Endothelial cell of umbilical vein (primary cell): ENCODE data around the gene FLVCR2. TPM values are rescaled to one million over a fixed set of nuclear protein-coding genes. Genes with fewer than 3 reads are reported as not detected.

Experiments
- BruUV-seq: library from RNA; stranded (reverse); fragments of 400-500 nt; replicated peaks from 2 replicates; lab custom pipeline; 2021; lab: Mats Ljungman, UMichigan
- CTCF ChIA-PET: fragments of 300-600, 350-600 bp; sonication (Branson Sonifier 250); formaldehyde crosslinking; loops from one replicate; lab custom pipeline; 2021; ENCODE audit warnings: antibody characterized with exemption, inconsistent platforms; lab: Charles Lee
- POLR2A ChIA-PET: fragments of 300-600, 350-600 bp; sonication (Branson Sonifier 250); formaldehyde crosslinking; loops from one replicate; lab custom pipeline; 2021; ENCODE audit warnings: antibody characterized with exemption, inconsistent platforms; lab: Charles Lee
- DNase-seq: peaks from one replicate; pipeline ENCODE4 v3.0.0-alpha.2; 2011; ENCODE audit warnings: low read depth, low spot score
- FAIRE-seq: peaks from 2 replicates; lab custom pipeline; 2011; peaks lifted over from hg19 to GRCh38; lab: Jason Lieb, UNC
- H2AFZ ChIP-seq: 2 replicates; pipeline ENCODE4 v1.6.0; 2012; ENCODE audit warnings: low read depth, low read length, control low read depth, inconsistent platforms
- H3K27ac ChIP-seq: 2 replicates; pipeline ENCODE4 v1.5.1; 2011; ENCODE audit warnings: low read depth, mild to moderate bottlenecking, control low read depth, low read length, moderate library complexity; ENCODE audit not compliant: insufficient read depth
- H3K27me3 ChIP-seq, 2 experiments: 2 replicates each; pipeline versions ENCODE4 v1.6.0 to v1.6.1; 2011; ENCODE audit warnings: low read length in 2 of 2, mixed read lengths in 1 of 2; ENCODE audit not compliant: control insufficient read depth in 2 of 2, insufficient read depth in 2 of 2
- H3K36me3 ChIP-seq, 2 experiments: 2 replicates in 1 of 2; 3 replicates in 1 of 2; pipeline ENCODE4 v1.5.1; 2011; ENCODE audit warnings: low read length in 2 of 2, mild to moderate bottlenecking in 1 of 2, moderate library complexity in 1 of 2; ENCODE audit not compliant: control insufficient read depth in 2 of 2, insufficient read depth in 2 of 2; ENCODE audit errors: extremely low read depth in 1 of 2
- H3K4me1 ChIP-seq: 3 replicates; pipeline ENCODE4 v1.5.1; 2011; ENCODE audit warnings: mild to moderate bottlenecking, low read length; ENCODE audit not compliant: control insufficient read depth, insufficient read depth; ENCODE audit errors: extremely low read depth
- H3K4me2 ChIP-seq: 2 replicates; pipeline ENCODE4 v1.6.1; 2011; ENCODE audit warnings: low read length, control low read depth, mixed read lengths; ENCODE audit not compliant: insufficient read depth
- H3K4me3 ChIP-seq, 3 experiments: fragments of 200-600 bp in 1 of 3; sonication (generic), shearing (Covaris generic) in 1 of 3; replicated peaks in 1 of 3; 2 replicates each; pipeline ENCODE4 v1.5.1; 2011 to 2016; ENCODE audit warnings: control low read depth in 3 of 3, low read length in 3 of 3, mild to moderate bottlenecking in 2 of 3, inconsistent platforms in 1 of 3, low read depth in 1 of 3, moderate library complexity in 1 of 3; ENCODE audit not compliant: insufficient read depth in 1 of 3
- H3K79me2 ChIP-seq: 2 replicates; pipeline ENCODE4 v1.6.0; 2012; ENCODE audit warnings: low read length, inconsistent platforms; ENCODE audit not compliant: control insufficient read depth, insufficient read depth
- H3K9ac ChIP-seq: replicated peaks from 2 replicates; pipeline ENCODE3; 2011; ENCODE audit warnings: low read length, control low read depth; ENCODE audit not compliant: insufficient read depth; ENCODE audit errors: extremely low read depth
- H3K9me1 ChIP-seq: replicated peaks from 3 replicates; pipeline ENCODE4 v1.6.0; 2011; ENCODE audit warnings: mild to moderate bottlenecking, low read length; ENCODE audit not compliant: control insufficient read depth, insufficient read depth; ENCODE audit errors: extremely low read depth
- H3K9me3 ChIP-seq: replicated peaks from 2 replicates; pipeline ENCODE4 v1.5.1; 2012; ENCODE audit warnings: low read length, inconsistent platforms; ENCODE audit not compliant: control insufficient read depth, insufficient read depth
- H4K20me1 ChIP-seq: replicated peaks from 2 replicates; pipeline ENCODE3; 2011; ENCODE audit warnings: mild to moderate bottlenecking, low read length; ENCODE audit not compliant: control insufficient read depth, insufficient read depth; ENCODE audit errors: extremely low read depth
- CTCF ChIP-seq, 2 donors: IDR thresholded peaks; 1 replicate in 1 of 2; 2 replicates in 1 of 2; pipeline ENCODE4 v1.5.1; 2011; ENCODE audit warnings: low read length in 2 of 2, mild to moderate bottlenecking in 2 of 2, moderate library complexity in 2 of 2, control low read depth in 1 of 2, inconsistent platforms in 1 of 2, low read depth in 1 of 2; ENCODE audit not compliant: insufficient read depth in 1 of 2; ENCODE audit errors: extremely low read depth in 1 of 2
- EZH2 ChIP-seq: IDR thresholded peaks from 2 replicates; pipeline ENCODE4 v1.6.1; 2012; ENCODE audit warnings: borderline replicate concordance, low read depth, mild to moderate bottlenecking, moderate library complexity, low read length, inconsistent platforms; ENCODE audit not compliant: severe bottlenecking
- FOS ChIP-seq: IDR thresholded peaks from 2 replicates; pipeline ENCODE4 v1.6.1; 2011; ENCODE audit warnings: mild to moderate bottlenecking, low read length, moderate library complexity, borderline replicate concordance; ENCODE audit not compliant: insufficient read depth
- GATA2 ChIP-seq: IDR thresholded peaks from 2 replicates; pipeline ENCODE4 v1.7.0; 2011; ENCODE audit warnings: low read depth, mild to moderate bottlenecking, moderate library complexity, mixed read lengths, low read length; ENCODE audit not compliant: insufficient read length, insufficient read depth
- JUN ChIP-seq: IDR thresholded peaks from 2 replicates; pipeline ENCODE4 v1.6.1; 2011; ENCODE audit warnings: borderline replicate concordance, low read depth; ENCODE audit not compliant: insufficient read length, insufficient read depth
- MAX ChIP-seq: IDR thresholded peaks from 2 replicates; pipeline ENCODE4 v1.6.1; 2011; ENCODE audit not compliant: insufficient read depth, insufficient read length
- MYC ChIP-seq: IDR thresholded peaks from one replicate; pipeline ENCODE4 v1.6.1; 2011; ENCODE audit warnings: mild to moderate bottlenecking, low read depth, low read length
- POLR2A ChIP-seq: IDR thresholded peaks from 2 replicates; pipeline ENCODE4 v1.6.1; 2012; ENCODE audit warnings: low read depth, mild to moderate bottlenecking, control low read depth, low read length
- POLR2AphosphoS5 ChIP-seq: IDR thresholded peaks from 2 replicates; pipeline ENCODE4 v1.6.1; 2012; ENCODE audit warnings: low read depth, mild to moderate bottlenecking, control low read depth, low read length, moderate library complexity; ENCODE audit not compliant: insufficient read depth
- dilution Hi-C: fragments of 300-500 bp; cut with MboI; formaldehyde crosslinking; loops from one replicate; pipeline ENCODE4 v1.15.0; 2019; ENCODE audit warnings: low sequenced_read_pairs; ENCODE audit not compliant: extremely low pct_ligation_motif_present
- intact Hi-C: fragments of 100-400 bp; cut with micrococcal nuclease; formaldehyde crosslinking; loops from one replicate; pipeline ENCODE4 v1.10.0; 2022
- polyA plus RNA-seq, 4 experiments: library from polyadenylated mRNA; depleted of rRNA in 3 of 4; stranded (reverse) in 3 of 4; unstranded in 1 of 4; fragments of >200 nt; gene quantifications; 2 replicates each; pipeline versions ENCODE4 v1.2.1 to v1.2.3, GENCODE V29; 2011 to 2012; ENCODE audit warnings: missing spikeins in 1 of 4
- total RNA-seq: library from RNA; stranded (reverse); gene quantifications from 2 replicates; pipeline ENCODE4 v1.2.3, GENCODE V29; 2021

FLVCR2 gene
- total and polyA plus RNA-seq, 2 donors (not counting 3 experiments of a cell fraction or from before 2014, with no cell fraction given), result 1.4 to 4.9 TPM

GRCh38 chr14:75636100-75636692 lies 57.8 kb downstream of the FLVCR2 start:
- TF ChIP-seq FOS (no peak), MAX (no peak), POLR2AphosphoS5 (no peak), POLR2A (no peak), CTCF (IDR thresholded peaks at IDR 0.05; ENCODE audit: extremely low read depth in 1 of 2, insufficient read depth in 1 of 2, low read depth in 1 of 2, low read length in 2 of 2) (no peak), EZH2 (no peak), GATA2 (no peak), MYC (no peak), JUN (no peak)
- Histone ChIP-seq H3K4me1 (no peaks in the 10 kb centered on the region), H3K4me2 (no peak overlapping the region), H3K9me3 (no peaks in the 10 kb centered on the region), H3K79me2 (no peaks in the 10 kb centered on the region), H3K9ac (no peak overlapping the region), H2AFZ (no peak overlapping the region), H3K27me3 (peaks cover 0 to 2% of the 10 kb centered on the region in 2 experiments), H3K4me3 (no peak overlapping the region), H4K20me1 (no peaks in the 10 kb centered on the region), H3K36me3 (no peaks in the 10 kb centered on the region), H3K27ac (no peak overlapping the region), H3K9me1 (no peaks in the 10 kb centered on the region)
- FAIRE-seq (no peak), DNase-seq (no peak)
- dilution Hi-C loops, result no loop called here
- CTCF ChIA-PET, result interaction anchor here (1.1 to 2.8 kb wide), 5 partner anchors 12 to 346 kb away, joined by 3 to 8 read pairs (median 7); partner anchors contain the start of gene TGFB3
- no TSS peak for BruUV-seq
- intact Hi-C loops, result no loop called here
- POLR2A ChIA-PET, result no interaction called here
